Left lung (tissue), 10 donors: ENCODE results near the gene SDHAF2. TPM values are rescaled to one million over a fixed set of nuclear protein-coding genes. Genes with fewer than 3 reads are reported as not detected.

Experiments used
- ATAC-seq: fragments of 200-7000 bp; cut with Tn5 transposase; one replicate; pipeline ENCODE4 v1.9.1; 2020; ENCODE audit warnings: moderate library complexity
- DNase-seq, 4 donors: peaks; one replicate each; pipeline ENCODE4 v3.0.0-alpha.2; 2013 to 2020
- H3K27ac ChIP-seq, 2 donors: fragments of 200-600 bp; sonication (generic) in 1 of 2; one replicate each; pipeline versions ENCODE4 v1.5.0 to v1.8.0; 2020 to 2021
- H3K27me3 ChIP-seq, 2 donors: fragments of 200-600 bp; sonication (generic) in 1 of 2; one replicate each; pipeline versions ENCODE4 v1.5.0 to v1.8.0; 2020 to 2021
- H3K36me3 ChIP-seq, 2 donors: fragments of 200-600 bp; sonication (generic) in 1 of 2; one replicate each; pipeline versions ENCODE4 v1.5.0 to v1.8.0; 2020 to 2021
- H3K4me1 ChIP-seq, 2 donors: fragments of 200-600 bp; one replicate each; pipeline ENCODE4 v1.8.0; 2021
- H3K4me3 ChIP-seq, 2 donors: fragments of 200-600 bp; sonication (generic) in 1 of 2; one replicate each; pipeline versions ENCODE4 v1.5.0 to v1.8.0; 2020 to 2021; ENCODE audit warnings: mild to moderate bottlenecking in 1 of 2
- H3K9me3 ChIP-seq, 2 donors: fragments of 200-600 bp; sonication (generic) in 1 of 2; one replicate each; pipeline versions ENCODE4 v1.5.0 to v1.8.0; 2020 to 2021
- intact Hi-C, 2 donors: fragments of 100-400 bp; cut with DNase I; formaldehyde crosslinking; loops; one replicate each; pipeline versions ENCODE4 v1.11.2 to v1.14.2; 2022
- polyA plus RNA-seq, 6 donors: library from polyadenylated mRNA; unstranded; fragments of 120-200 nt; gene quantifications; one replicate each; pipeline ENCODE4 v1.2.1, GENCODE V29; 2013; ENCODE audit not compliant: insufficient read length in 6 of 6
- total RNA-seq, 2 donors: library from RNA; stranded (reverse); fragmentation: NEBNext Ultra II Directional; extraction: Animal tissue kit (Norgen Biotek cat#: 25700); gene quantifications; one replicate each; pipeline ENCODE4 v1.2.1, GENCODE V29; 2021
- TF ChIP-seq, protein P1 (sequence below), 2 donors: fragments of 200-600 bp; sonication (generic) in 1 of 2; IDR thresholded peaks; one replicate each; pipeline versions ENCODE4 v1.5.0 to v1.8.0; 2021; ENCODE audit warnings: antibody characterized with exemption in 2 of 2
- donor health status: DM: no; HTN: yes; CAD: no.
- donor health status: DM: no; HTN: no; CAD: no.

The SDHAF2 gene
- total and polyA plus RNA-seq, 8 donors, result 32.1 to 48.9 (median 41.3) TPM

DNA sequence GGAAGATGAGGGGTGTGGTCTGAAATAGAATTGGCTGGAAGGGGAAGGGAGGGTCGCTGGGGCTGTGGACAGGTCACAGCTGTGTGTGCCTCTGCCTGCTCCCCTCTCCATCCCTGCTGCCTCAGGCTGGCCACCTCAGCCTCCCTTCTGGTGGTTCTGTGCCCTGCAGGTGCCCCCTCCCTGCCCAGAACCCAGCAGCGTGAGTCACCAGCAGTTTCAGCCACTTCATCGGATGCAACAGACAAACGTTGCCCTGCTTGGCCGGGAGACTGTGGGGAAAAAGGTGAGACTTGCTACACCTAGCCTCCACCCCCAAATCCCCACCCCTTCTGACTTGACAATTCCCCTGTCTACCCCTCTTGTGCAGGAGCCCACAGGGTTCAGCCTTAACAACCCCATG lies 56.9 kb downstream of the SDHAF2 start:
- ATAC-seq (no peak), DNase-seq (no peak)
- peaks cover 0 to 11% of the 10 kb centered on the region in 2 donors for H3K27me3 ChIP-seq
- intact Hi-C loops, result no loop called here
- TF ChIP-seq, protein P1, sequence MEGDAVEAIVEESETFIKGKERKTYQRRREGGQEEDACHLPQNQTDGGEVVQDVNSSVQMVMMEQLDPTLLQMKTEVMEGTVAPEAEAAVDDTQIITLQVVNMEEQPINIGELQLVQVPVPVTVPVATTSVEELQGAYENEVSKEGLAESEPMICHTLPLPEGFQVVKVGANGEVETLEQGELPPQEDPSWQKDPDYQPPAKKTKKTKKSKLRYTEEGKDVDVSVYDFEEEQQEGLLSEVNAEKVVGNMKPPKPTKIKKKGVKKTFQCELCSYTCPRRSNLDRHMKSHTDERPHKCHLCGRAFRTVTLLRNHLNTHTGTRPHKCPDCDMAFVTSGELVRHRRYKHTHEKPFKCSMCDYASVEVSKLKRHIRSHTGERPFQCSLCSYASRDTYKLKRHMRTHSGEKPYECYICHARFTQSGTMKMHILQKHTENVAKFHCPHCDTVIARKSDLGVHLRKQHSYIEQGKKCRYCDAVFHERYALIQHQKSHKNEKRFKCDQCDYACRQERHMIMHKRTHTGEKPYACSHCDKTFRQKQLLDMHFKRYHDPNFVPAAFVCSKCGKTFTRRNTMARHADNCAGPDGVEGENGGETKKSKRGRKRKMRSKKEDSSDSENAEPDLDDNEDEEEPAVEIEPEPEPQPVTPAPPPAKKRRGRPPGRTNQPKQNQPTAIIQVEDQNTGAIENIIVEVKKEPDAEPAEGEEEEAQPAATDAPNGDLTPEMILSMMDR (IDR thresholded peaks at IDR 0.05), result no peak
- H3K4me3 ChIP-seq, result no peak overlapping the region
- H3K4me1 ChIP-seq, result peaks cover 5 to 7% of the 10 kb centered on the region in 2 donors
- no peak overlapping the region for H3K27ac ChIP-seq
- no peaks in the 10 kb centered on the region for H3K36me3 ChIP-seq
- H3K9me3 ChIP-seq, result no peaks in the 10 kb centered on the region

DNA sequence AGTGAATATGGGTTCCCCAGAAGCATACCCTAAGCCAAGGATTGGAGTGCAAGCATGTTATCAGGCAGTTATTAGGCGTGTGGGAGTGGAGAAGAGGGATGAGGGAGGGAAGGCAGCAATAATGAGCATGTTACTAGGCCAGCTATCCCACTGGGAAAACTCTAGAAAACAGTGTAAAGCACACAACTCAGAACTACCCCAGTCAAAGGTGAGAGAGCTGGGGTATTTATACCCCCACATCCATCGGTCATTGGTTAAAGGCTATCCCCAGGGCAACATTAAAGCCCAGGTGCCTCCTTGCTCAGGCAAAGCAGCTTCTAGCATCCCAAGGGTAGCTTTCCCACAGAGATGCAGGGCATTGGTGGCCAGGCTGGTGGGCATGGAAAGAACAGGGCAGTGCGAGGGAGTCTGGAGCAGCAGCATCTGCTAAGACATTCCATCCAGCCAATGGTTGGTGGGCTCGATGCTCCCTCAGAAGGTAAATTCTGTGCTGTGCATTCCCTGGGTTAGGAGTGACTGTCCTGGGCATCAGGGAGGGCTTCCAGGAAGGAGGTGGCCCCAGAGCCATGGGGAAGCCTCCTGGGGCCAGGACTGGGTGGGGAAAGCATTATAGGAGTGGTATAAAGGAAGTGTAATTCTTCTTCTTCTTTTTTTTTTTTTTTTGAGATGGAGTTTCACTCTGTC lies 57.6 kb downstream of the SDHAF2 start:
- Histone ChIP-seq H3K4me3 (no peak overlapping the region), H3K4me1 (peaks cover 5 to 7% of the 10 kb centered on the region in 2 donors), H3K9me3 (no peaks in the 10 kb centered on the region), H3K27me3 (peaks cover 0 to 3% of the 10 kb centered on the region in 2 donors), H3K27ac (no peak overlapping the region), H3K36me3 (no peaks in the 10 kb centered on the region)
- ATAC-seq (no peak), DNase-seq (no peak)
- intact Hi-C loops, result no loop called here
- TF ChIP-seq, protein P1 (IDR thresholded peaks at IDR 0.05), result no peak

DNA sequence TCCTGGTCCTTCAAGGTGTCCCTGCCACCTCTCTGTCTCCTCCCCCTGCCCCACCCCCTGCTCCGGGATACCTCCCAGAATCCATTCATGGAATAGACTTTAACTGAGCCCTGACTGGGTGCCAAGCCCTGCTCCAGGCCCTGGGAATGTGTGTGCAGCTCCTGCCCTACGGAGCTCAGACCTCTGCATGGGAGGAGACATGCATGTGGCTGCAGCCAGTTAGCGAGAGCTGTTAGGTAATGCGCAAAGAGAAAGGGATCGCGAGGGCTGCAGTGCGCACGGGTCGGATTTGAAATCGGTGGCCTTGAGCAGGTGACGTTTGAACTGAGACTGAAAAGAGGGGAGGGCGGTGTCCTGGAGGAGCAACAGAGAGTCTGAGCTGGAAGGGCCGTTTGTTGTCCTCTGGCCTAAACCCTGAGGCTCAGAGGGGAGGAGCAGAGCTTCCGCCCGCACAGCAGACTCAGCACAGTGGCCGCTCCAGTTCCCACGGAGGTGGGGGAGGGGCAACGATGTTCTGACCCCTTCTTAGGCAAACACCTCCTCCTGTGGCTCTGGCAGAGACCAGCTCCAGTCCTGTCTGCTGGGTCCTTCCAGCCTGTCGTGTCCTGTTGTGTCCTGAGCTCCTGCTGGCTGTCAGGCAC lies 58.8 kb downstream of the SDHAF2 start:
- TF ChIP-seq, protein P1 (IDR thresholded peaks at IDR 0.05), result no peak
- ATAC-seq (peak; percentile 60), DNase-seq (peak in 1 of 4 donors; percentile 48)
- Histone ChIP-seq H3K9me3 (no peaks in the 10 kb centered on the region), H3K27ac (no peak overlapping the region), H3K4me3 (no peak overlapping the region), H3K27me3 (no peaks in the 10 kb centered on the region), H3K36me3 (no peaks in the 10 kb centered on the region), H3K4me1 (peaks cover 5 to 7% of the 10 kb centered on the region in 2 donors)
- intact Hi-C loops, result no loop called here

DNA sequence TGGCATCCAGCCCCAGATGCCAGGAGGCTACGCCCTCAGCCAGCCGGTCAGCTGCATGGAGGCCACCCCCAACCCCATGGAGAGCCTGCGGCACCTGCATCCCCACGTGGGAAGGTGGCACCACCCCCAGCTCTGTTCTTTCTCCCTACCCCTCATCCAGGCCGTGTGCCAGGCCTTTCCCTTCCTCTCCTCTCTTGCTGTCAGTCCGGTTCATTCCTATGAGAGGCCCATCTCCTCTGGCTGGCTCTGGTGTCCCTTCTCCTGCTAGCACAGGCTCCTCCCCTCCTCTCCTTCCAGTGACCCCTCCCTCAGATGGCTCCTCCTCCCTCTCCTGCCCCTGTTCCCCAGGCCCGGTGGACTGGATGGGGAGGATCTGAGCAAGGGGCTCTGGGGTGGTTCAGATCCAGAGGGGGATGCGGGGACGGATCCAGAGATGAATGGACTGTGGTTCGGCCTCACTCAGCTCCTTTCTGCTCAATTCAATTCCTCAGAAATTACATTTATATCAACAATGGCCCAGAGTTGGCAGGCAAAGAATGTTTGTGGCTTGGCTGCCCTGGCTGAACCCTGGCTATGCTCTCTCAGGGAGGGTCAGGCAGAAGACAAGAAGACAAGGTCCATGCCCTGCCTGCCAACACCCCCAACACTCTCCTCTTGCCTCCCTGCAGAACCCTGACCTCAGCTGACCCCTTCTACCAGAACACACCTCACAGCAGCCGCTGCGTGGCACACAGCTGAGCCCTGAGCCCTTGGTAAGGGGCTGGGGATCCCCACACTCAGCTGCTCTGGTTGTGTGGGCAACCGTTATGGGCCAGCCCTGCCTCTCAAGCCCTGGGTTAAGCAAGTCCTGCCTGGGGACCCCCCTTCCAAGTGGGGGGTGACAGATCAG lies 60.2 kb downstream of the SDHAF2 start:
- Histone ChIP-seq H3K4me3 (no peak overlapping the region), H3K4me1 (peaks cover 5 to 7% of the 10 kb centered on the region in 2 donors), H3K27ac (no peak overlapping the region), H3K36me3 (no peaks in the 10 kb centered on the region), H3K9me3 (no peaks in the 10 kb centered on the region), H3K27me3 (no peaks in the 10 kb centered on the region)
- ATAC-seq (peak; percentile 45), DNase-seq (peak in 1 of 4 donors; percentile 50)
- TF ChIP-seq, protein P1 (IDR thresholded peaks at IDR 0.05), result no peak
- intact Hi-C loops, result no loop called here
